Panc1 (cell line): ENCODE results near the gene EPB41L5. TPM values are rescaled to one million over a fixed set of nuclear protein-coding genes. Genes with fewer than 3 reads are reported as not detected.
"Not testable (repeated sequence)": the region's sequence is repeated elsewhere in the genome, so short reads cannot be mapped to it uniquely, and the experiment has no call there.

ENCODE experiments used
- ATAC-seq: fragments of 200-7000 bp; cut with Tn5 transposase; 2 replicates; pipeline ENCODE4 v1.9.1; 2020; ENCODE audit warnings: mild to moderate bottlenecking, moderate library complexity
- BruUV-seq: library from RNA; stranded (reverse); fragments of 400-500 nt; replicated peaks from 2 replicates; lab custom pipeline; 2021; lab: Mats Ljungman, UMichigan
- CTCF ChIA-PET: fragments of 300-600 bp; sonication (Branson Sonifier 250); formaldehyde crosslinking; loops from one replicate; lab custom pipeline; 2022; ENCODE audit warnings: antibody characterized with exemption; lab: Charles Lee
- POLR2A ChIA-PET: fragments of 300-600 bp; sonication (Branson Sonifier 250); formaldehyde crosslinking; loops from one replicate; lab custom pipeline; 2022; ENCODE audit warnings: antibody characterized with exemption; lab: Charles Lee
- DNase-seq: peaks from one replicate; pipeline ENCODE4 v3.0.0-alpha.2; 2010; ENCODE audit warnings: low read depth, low spot score
- H3K27ac ChIP-seq: 2 replicates; pipeline ENCODE4 v1.5.1; 2011; ENCODE audit warnings: mild to moderate bottlenecking, low read length, inconsistent platforms
- H3K27me3 ChIP-seq: fragments of 200-500 bp; sonication (Bioruptor generic); 2 replicates; pipeline ENCODE4 v1.6.0; 2014; ENCODE audit warnings: low read length, inconsistent platforms; ENCODE audit not compliant: control insufficient read depth, insufficient read depth
- H3K36me3 ChIP-seq: fragments of 200-500 bp; sonication (Bioruptor generic); 2 replicates; pipeline ENCODE4 v1.5.1; 2014; ENCODE audit warnings: inconsistent platforms, mild to moderate bottlenecking, low read length, moderate library complexity; ENCODE audit not compliant: control insufficient read depth, insufficient read depth
- H3K4me1 ChIP-seq: 2 replicates; pipeline ENCODE4 v1.5.1; 2011; ENCODE audit warnings: inconsistent platforms, mild to moderate bottlenecking, low read length, moderate library complexity; ENCODE audit not compliant: control insufficient read depth, insufficient read depth
- H3K4me3 ChIP-seq, 2 experiments: 2 replicates each; pipeline ENCODE4 v1.5.1; 2011 to 2012; ENCODE audit warnings: low read depth in 2 of 2, low read length in 2 of 2, mild to moderate bottlenecking in 2 of 2, inconsistent platforms in 1 of 2, moderate library complexity in 1 of 2
- H3K9me3 ChIP-seq: fragments of 200-500 bp; sonication (Bioruptor generic); 2 replicates; pipeline ENCODE4 v1.5.1; 2014; ENCODE audit warnings: low read depth, mild to moderate bottlenecking, inconsistent platforms, low read length, moderate library complexity; ENCODE audit not compliant: control insufficient read depth, insufficient read depth
- POLR2AphosphoS5 ChIP-seq: IDR thresholded peaks from 2 replicates; pipeline ENCODE4 v1.6.1; 2012; ENCODE audit warnings: mild to moderate bottlenecking, low read depth, low read length, moderate library complexity
- SIN3A ChIP-seq: IDR thresholded peaks from 2 replicates; pipeline ENCODE4 v1.6.1; 2012; ENCODE audit warnings: low read depth, mild to moderate bottlenecking, low read length, moderate library complexity, borderline replicate concordance; ENCODE audit not compliant: insufficient read depth
- TCF7L2 ChIP-seq: IDR thresholded peaks from 2 replicates; pipeline ENCODE4 v1.6.1; 2011; ENCODE audit warnings: mild to moderate bottlenecking, low read depth, low read length, inconsistent platforms
- in situ Hi-C: cut with HindIII; loops from 2 replicates; pipeline ENCODE4 v1.10.0; 2016; ENCODE audit warnings: low sequenced_read_pairs, low pct_unique_long_range_greater_than_20kb
- intact Hi-C: fragments of 100-400 bp; cut with micrococcal nuclease; formaldehyde crosslinking; loops from one replicate; pipeline ENCODE4 v1.10.0; 2022; ENCODE audit not compliant: unreplicated experiment
- total RNA-seq: library from RNA; stranded (reverse); gene quantifications from one replicate; pipeline ENCODE4 v1.2.1, GENCODE V29; 2021; ENCODE audit not compliant: unreplicated experiment
- TF ChIP-seq, protein P1 (sequence below), 2 experiments: IDR thresholded peaks; 2 replicates each; pipeline ENCODE4 v1.6.1; 2011 to 2012; ENCODE audit warnings: low read depth in 2 of 2, control low read depth in 1 of 2, low read length in 1 of 2, mild to moderate bottlenecking in 1 of 2, moderate library complexity in 1 of 2; ENCODE audit not compliant: insufficient read depth in 1 of 2
- TF ChIP-seq, protein P2 (sequence below): fragments of 450-650 bp; IDR thresholded peaks from 2 replicates; pipeline ENCODE4 v1.5.1; 2017; ENCODE audit warnings: mild to moderate bottlenecking

Gene EPB41L5
- total RNA-seq, 1 experiment from 2014 or later = 42.2 TPM

DNA sequence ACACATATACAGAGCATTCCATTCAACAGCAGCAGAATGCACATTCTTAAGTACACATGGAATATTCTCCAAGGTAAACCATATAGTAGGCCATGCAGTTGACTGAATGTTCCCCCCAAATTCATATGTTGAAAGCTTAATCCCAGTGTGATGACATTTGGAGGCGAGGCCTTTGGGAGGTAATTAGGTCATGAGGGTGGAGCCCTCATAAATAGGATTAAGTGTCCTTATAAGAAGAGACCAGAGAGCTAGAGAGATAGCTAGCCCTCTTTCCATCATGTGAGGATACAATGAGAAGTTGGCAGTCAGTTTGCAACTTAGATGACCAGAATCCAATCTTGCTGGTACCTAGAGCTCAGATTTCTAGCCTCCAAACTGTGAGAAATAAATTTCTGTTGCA is 182.7 kb downstream of the EPB41L5 start:
- Histone ChIP-seq H3K27me3 (no peaks in the 10 kb centered on the region; the same call in 1 of the 2 replicates), H3K4me1 (no peaks in the 10 kb centered on the region), H3K9me3 (peaks cover 6% of the 10 kb centered on the region; the same call in 1 of the 2 replicates), H3K4me3 (no peak overlapping the region), H3K36me3 (no peaks in the 10 kb centered on the region), H3K27ac (no peak overlapping the region)
- DNase-seq (no peak), ATAC-seq (no peak)
- ChIA-PET CTCF (no interaction called here), POLR2A (no interaction called here)
- in situ Hi-C loops (no loop called here), intact Hi-C loops (no loop called here)
- TF ChIP-seq SIN3A (no peak), POLR2AphosphoS5 (no peak), TCF7L2 (no peak)
- TF ChIP-seq, protein P1, sequence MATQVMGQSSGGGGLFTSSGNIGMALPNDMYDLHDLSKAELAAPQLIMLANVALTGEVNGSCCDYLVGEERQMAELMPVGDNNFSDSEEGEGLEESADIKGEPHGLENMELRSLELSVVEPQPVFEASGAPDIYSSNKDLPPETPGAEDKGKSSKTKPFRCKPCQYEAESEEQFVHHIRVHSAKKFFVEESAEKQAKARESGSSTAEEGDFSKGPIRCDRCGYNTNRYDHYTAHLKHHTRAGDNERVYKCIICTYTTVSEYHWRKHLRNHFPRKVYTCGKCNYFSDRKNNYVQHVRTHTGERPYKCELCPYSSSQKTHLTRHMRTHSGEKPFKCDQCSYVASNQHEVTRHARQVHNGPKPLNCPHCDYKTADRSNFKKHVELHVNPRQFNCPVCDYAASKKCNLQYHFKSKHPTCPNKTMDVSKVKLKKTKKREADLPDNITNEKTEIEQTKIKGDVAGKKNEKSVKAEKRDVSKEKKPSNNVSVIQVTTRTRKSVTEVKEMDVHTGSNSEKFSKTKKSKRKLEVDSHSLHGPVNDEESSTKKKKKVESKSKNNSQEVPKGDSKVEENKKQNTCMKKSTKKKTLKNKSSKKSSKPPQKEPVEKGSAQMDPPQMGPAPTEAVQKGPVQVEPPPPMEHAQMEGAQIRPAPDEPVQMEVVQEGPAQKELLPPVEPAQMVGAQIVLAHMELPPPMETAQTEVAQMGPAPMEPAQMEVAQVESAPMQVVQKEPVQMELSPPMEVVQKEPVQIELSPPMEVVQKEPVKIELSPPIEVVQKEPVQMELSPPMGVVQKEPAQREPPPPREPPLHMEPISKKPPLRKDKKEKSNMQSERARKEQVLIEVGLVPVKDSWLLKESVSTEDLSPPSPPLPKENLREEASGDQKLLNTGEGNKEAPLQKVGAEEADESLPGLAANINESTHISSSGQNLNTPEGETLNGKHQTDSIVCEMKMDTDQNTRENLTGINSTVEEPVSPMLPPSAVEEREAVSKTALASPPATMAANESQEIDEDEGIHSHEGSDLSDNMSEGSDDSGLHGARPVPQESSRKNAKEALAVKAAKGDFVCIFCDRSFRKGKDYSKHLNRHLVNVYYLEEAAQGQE (IDR thresholded peaks at IDR 0.05; ENCODE audit: insufficient read depth in 1 of 2, low read depth in 2 of 2, low read length in 1 of 2) = no peak
- TF ChIP-seq, protein P2, sequence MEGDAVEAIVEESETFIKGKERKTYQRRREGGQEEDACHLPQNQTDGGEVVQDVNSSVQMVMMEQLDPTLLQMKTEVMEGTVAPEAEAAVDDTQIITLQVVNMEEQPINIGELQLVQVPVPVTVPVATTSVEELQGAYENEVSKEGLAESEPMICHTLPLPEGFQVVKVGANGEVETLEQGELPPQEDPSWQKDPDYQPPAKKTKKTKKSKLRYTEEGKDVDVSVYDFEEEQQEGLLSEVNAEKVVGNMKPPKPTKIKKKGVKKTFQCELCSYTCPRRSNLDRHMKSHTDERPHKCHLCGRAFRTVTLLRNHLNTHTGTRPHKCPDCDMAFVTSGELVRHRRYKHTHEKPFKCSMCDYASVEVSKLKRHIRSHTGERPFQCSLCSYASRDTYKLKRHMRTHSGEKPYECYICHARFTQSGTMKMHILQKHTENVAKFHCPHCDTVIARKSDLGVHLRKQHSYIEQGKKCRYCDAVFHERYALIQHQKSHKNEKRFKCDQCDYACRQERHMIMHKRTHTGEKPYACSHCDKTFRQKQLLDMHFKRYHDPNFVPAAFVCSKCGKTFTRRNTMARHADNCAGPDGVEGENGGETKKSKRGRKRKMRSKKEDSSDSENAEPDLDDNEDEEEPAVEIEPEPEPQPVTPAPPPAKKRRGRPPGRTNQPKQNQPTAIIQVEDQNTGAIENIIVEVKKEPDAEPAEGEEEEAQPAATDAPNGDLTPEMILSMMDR = no peak
- no TSS peak for BruUV-seq

GRCh38 chr2:120199817-120200459 is 187.1 kb downstream of the EPB41L5 start:
- CTCF ChIA-PET = not testable (repeated sequence)

More at GRCh38 chr2:120199817-120200459, 187.1 kb downstream of the EPB41L5 start:
- H3K27me3 ChIP-seq, H3K4me1 ChIP-seq, H3K9me3 ChIP-seq, H3K27ac ChIP-seq, H3K4me3 ChIP-seq, BruUV-seq, H3K36me3 ChIP-seq, in situ Hi-C loops, intact Hi-C loops, ATAC-seq, DNase-seq: not testable (repeated sequence)
- POLR2A ChIA-PET = interaction anchor here (0.6 kb wide), 1 partner anchor 205 kb away, joined by 4 read pairs; no protein-coding TSS in a partner anchor
